HepG2 (cell line): ENCODE results near the gene VWA2.

Experiments used
- ASH2L ChIP-seq: fragments of 300-600, 200-600 bp; sonication (generic); IDR thresholded peaks from 2 replicates; pipeline ENCODE4 v1.7.0; 2017; ENCODE audit warnings: low read depth, mild to moderate bottlenecking, moderate library complexity, mixed read lengths, low read length; ENCODE audit not compliant: insufficient read length
- CREM ChIP-seq, 2 experiments: sonication (generic) in 1 of 2; formaldehyde crosslinking in 1 of 2; IDR thresholded peaks; 2 replicates each; pipeline versions ENCODE4 v1.4.0 to v1.6.1; 2016 to 2020; ENCODE audit warnings: antibody characterized with exemption in 1 of 2, mild to moderate bottlenecking in 1 of 2, missing genetic modification reagents in 1 of 2
- FOXM1 ChIP-seq: sonication (generic); formaldehyde crosslinking; IDR thresholded peaks from 2 replicates; pipeline ENCODE4 v1.5.0; 2020; ENCODE audit warnings: missing genetic modification reagents
- GMEB1 ChIP-seq: sonication (generic); formaldehyde crosslinking; IDR thresholded peaks from 2 replicates; pipeline ENCODE4 v1.5.1; 2020; ENCODE audit warnings: missing genetic modification reagents, mild to moderate bottlenecking, borderline replicate concordance
- MAZ ChIP-seq, 2 experiments: sonication (generic) in 1 of 2; formaldehyde crosslinking in 1 of 2; IDR thresholded peaks; 2 replicates each; pipeline versions ENCODE4 v1.5.0 to v1.6.1; 2012 to 2020; ENCODE audit warnings: low read depth in 2 of 2, mild to moderate bottlenecking in 2 of 2, borderline replicate concordance in 1 of 2, improper control_type of control experiment in 1 of 2, low read length in 1 of 2, missing genetic modification reagents in 1 of 2, moderate library complexity in 1 of 2
- PRDM4 ChIP-seq: sonication (generic); formaldehyde crosslinking; IDR thresholded peaks from 2 replicates; pipeline ENCODE4 v1.9.0; 2021; ENCODE audit warnings: missing genetic modification reagents, borderline replicate concordance
- ZMAT3 ChIP-seq: sonication (generic); formaldehyde crosslinking; conservative IDR thresholded peaks from 2 replicates; pipeline ENCODE4 v1.7.0; 2021; ENCODE audit warnings: missing genetic modification reagents
- TF ChIP-seq, protein P1 (sequence below): sonication (generic); formaldehyde crosslinking; IDR thresholded peaks from 2 replicates; pipeline ENCODE4 v1.5.0; 2020; ENCODE audit warnings: mild to moderate bottlenecking, missing genetic modification reagents
- TF ChIP-seq, protein P2 (sequence below): sonication (generic); formaldehyde crosslinking; IDR thresholded peaks from 2 replicates; pipeline ENCODE4 v1.9.0; 2021; ENCODE audit warnings: missing genetic modification reagents, mild to moderate bottlenecking, borderline replicate concordance
- TF ChIP-seq, protein P3 (sequence below): sonication (generic); formaldehyde crosslinking; IDR thresholded peaks from 2 replicates; pipeline ENCODE4 v1.5.0; 2020; ENCODE audit warnings: mild to moderate bottlenecking, missing genetic modification reagents, moderate library complexity
- TF ChIP-seq, protein P4 (sequence below): sonication (generic); formaldehyde crosslinking; IDR thresholded peaks from 2 replicates; pipeline ENCODE4 v1.4.0; 2020; ENCODE audit warnings: missing genetic modification reagents

DNA sequence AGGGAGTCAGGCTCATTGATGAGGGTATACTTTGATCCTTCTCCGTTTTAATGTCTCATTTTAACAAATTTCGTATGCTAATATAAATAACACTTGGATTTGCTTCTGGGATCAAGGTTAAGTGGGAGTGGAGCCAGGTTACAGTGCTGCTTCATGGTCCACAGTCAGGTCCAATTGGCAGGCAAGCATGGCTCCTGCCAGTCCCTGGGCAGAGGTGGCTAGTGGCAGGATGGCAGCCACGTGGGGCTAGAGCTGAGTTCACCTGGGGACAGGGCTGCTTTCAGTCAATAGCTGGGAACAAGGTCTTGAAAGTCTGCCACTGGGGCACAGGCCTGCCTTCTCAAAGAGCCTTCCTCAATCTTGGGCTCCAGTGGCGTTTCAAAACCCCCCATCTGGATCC lies 16.0 kb upstream of the VWA2 start:
- TF ChIP-seq MAZ (IDR thresholded peaks at IDR 0.05; ENCODE audit: borderline replicate concordance, low read depth, low read length) (no peak), MAZ (CRISPR knock-in tag; IDR thresholded peaks at IDR 0.05; ENCODE audit: low read depth) (no peak), PRDM4 (CRISPR knock-in tag) (no peak), FOXM1 (CRISPR knock-in tag) (no peak), GMEB1 (CRISPR knock-in tag) (no peak), CREM (IDR thresholded peaks at IDR 0.05) (no peak), CREM (CRISPR knock-in tag; IDR thresholded peaks at IDR 0.05) (no peak), ASH2L (no peak), ZMAT3 (CRISPR knock-in tag) (no peak)
- TF ChIP-seq, protein P1, sequence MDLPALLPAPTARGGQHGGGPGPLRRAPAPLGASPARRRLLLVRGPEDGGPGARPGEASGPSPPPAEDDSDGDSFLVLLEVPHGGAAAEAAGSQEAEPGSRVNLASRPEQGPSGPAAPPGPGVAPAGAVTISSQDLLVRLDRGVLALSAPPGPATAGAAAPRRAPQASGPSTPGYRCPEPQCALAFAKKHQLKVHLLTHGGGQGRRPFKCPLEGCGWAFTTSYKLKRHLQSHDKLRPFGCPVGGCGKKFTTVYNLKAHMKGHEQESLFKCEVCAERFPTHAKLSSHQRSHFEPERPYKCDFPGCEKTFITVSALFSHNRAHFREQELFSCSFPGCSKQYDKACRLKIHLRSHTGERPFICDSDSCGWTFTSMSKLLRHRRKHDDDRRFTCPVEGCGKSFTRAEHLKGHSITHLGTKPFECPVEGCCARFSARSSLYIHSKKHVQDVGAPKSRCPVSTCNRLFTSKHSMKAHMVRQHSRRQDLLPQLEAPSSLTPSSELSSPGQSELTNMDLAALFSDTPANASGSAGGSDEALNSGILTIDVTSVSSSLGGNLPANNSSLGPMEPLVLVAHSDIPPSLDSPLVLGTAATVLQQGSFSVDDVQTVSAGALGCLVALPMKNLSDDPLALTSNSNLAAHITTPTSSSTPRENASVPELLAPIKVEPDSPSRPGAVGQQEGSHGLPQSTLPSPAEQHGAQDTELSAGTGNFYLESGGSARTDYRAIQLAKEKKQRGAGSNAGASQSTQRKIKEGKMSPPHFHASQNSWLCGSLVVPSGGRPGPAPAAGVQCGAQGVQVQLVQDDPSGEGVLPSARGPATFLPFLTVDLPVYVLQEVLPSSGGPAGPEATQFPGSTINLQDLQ (CRISPR knock-in tag), result no peak
- TF ChIP-seq, protein P2, sequence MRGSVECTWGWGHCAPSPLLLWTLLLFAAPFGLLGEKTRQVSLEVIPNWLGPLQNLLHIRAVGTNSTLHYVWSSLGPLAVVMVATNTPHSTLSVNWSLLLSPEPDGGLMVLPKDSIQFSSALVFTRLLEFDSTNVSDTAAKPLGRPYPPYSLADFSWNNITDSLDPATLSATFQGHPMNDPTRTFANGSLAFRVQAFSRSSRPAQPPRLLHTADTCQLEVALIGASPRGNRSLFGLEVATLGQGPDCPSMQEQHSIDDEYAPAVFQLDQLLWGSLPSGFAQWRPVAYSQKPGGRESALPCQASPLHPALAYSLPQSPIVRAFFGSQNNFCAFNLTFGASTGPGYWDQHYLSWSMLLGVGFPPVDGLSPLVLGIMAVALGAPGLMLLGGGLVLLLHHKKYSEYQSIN (CRISPR knock-in tag), result no peak
- TF ChIP-seq, protein P3, sequence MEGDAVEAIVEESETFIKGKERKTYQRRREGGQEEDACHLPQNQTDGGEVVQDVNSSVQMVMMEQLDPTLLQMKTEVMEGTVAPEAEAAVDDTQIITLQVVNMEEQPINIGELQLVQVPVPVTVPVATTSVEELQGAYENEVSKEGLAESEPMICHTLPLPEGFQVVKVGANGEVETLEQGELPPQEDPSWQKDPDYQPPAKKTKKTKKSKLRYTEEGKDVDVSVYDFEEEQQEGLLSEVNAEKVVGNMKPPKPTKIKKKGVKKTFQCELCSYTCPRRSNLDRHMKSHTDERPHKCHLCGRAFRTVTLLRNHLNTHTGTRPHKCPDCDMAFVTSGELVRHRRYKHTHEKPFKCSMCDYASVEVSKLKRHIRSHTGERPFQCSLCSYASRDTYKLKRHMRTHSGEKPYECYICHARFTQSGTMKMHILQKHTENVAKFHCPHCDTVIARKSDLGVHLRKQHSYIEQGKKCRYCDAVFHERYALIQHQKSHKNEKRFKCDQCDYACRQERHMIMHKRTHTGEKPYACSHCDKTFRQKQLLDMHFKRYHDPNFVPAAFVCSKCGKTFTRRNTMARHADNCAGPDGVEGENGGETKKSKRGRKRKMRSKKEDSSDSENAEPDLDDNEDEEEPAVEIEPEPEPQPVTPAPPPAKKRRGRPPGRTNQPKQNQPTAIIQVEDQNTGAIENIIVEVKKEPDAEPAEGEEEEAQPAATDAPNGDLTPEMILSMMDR (CRISPR knock-in tag), result no peak
- TF ChIP-seq, protein P4, sequence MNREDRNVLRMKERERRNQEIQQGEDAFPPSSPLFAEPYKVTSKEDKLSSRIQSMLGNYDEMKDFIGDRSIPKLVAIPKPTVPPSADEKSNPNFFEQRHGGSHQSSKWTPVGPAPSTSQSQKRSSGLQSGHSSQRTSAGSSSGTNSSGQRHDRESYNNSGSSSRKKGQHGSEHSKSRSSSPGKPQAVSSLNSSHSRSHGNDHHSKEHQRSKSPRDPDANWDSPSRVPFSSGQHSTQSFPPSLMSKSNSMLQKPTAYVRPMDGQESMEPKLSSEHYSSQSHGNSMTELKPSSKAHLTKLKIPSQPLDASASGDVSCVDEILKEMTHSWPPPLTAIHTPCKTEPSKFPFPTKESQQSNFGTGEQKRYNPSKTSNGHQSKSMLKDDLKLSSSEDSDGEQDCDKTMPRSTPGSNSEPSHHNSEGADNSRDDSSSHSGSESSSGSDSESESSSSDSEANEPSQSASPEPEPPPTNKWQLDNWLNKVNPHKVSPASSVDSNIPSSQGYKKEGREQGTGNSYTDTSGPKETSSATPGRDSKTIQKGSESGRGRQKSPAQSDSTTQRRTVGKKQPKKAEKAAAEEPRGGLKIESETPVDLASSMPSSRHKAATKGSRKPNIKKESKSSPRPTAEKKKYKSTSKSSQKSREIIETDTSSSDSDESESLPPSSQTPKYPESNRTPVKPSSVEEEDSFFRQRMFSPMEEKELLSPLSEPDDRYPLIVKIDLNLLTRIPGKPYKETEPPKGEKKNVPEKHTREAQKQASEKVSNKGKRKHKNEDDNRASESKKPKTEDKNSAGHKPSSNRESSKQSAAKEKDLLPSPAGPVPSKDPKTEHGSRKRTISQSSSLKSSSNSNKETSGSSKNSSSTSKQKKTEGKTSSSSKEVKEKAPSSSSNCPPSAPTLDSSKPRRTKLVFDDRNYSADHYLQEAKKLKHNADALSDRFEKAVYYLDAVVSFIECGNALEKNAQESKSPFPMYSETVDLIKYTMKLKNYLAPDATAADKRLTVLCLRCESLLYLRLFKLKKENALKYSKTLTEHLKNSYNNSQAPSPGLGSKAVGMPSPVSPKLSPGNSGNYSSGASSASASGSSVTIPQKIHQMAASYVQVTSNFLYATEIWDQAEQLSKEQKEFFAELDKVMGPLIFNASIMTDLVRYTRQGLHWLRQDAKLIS (CRISPR knock-in tag), result no peak
